ENCODE results near the gene PPM1B.
"Not testable (repeated sequence)": the region's sequence is repeated elsewhere in the genome, so short reads cannot be mapped to it uniquely, and the experiment has no call there.

PPM1B gene

GRCh38 chr2:44168681-44169154, at the start of gene PPM1B:
Gene PPM1B, plus strand, starts transcription at chr2:44168875. Its CDS starts 32,325 bp downstream, at chr2:44201200.
- DNase-seq: no peak

- no peak for DNase-seq
These were observed 48.8 kb upstream of the PPM1B start for GRCh38 chr2:44119878-44120277.

GRCh38 chr2:44120428-44120827, 48.2 kb upstream of the PPM1B start:
- DNase-seq: no peak

DNA sequence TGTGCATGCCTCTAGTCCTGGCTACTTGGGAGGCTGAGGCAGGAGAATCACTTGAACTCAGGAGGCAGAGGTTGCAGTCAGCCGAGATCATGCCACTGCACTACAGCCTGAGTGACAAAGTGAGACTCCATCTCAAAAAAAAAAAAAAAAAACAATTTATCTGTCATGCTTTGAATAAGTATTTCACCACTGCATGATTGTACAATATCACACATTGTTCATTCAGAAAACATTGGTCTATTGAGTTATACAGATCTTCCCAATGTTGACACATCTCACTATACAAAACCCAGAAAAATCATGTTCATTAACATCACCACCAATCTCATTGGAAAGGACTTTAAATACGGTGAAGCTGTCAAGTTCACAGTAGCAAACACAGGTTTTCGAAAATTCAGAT, 46.8 kb upstream of the PPM1B start:
- DNase-seq: no peak

DNA sequence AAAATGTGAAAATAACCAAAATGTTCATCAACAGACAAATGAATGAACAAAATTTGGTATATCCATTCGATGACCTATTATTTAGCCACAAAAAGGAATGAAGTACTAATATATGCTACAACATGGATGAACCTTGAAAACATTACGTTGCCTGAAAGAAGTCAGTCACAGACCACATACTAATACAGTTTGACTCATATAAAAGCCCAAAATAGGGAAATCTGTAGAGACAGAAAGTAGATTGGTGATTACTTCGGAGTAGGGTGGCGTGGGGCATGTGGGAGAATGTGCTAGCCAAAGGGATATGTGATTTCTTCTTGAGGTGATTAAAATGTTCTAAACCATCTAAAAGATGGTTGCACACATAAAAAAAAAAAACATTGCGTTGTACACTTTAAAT, 44.2 kb upstream of the PPM1B start:
- DNase-seq: no peak

DNA sequence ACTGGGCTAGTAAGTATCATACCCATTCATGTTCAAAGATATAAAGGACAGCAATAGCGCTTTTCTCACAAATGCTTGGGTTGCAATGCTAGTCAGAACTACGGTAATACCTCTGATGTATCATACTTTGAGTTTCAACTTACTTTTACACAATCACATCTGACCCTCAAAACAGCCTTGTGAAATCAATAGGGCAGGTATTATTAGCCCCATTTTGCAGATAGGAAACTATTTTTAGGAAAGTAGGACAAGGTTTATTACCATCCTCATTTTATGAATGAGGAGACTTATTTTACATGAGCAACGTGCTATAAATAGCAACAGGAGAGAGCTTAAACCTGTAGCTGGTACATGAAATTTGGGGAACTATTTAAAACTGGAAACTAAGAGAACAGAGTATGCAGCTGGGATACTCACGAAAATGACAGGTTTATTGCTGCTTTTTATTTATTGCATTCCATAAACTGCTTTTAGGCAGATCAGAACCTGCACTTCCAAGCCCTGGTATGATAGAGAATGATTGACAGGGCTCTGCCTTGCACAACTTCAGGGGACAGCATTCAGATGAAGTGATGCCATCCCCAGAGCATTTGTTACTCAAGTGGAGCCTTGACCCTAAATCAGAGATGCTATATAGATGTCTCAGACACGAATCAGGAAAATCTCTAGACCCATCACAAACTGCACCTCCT, 42.4 kb upstream of the PPM1B start:
- DNase-seq: no peak

DNA sequence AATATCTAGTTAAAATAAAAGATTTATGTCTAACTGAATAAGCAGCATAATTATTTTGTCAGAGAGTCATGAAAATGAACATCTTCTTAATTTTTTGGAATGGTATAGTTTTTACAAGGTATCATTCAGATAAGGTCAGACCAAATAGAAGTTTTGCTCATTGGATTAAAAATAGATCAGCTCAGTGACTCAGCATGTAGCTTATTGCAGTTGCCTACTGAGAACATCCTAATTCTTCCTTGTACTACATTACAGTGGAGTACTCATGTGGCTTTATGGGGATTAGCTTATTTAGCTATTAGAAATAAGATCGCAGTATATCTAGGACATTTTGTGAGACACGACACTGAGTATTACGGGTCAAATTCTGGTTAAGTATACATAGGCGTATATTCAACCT, 38.2 kb upstream of the PPM1B start:
- DNase-seq: no peak

DNA sequence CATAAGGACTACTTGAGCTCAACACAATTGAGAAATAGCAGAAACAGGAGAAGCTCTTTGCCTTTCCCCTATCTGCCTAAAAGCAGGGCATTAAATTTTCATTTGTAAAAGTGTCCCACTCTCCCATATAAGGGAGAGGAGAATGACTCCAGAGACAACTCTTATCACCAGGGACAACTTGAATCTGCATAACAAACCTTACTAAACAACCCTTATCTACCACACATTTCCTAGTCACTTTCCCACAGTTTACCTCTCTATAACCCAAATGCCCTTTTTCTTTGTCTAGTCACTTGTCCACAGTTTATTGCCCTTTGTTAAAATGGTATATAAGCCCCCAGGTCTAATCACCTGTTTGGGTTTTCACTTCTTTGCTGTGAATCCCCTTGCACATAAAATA, 37.5 kb upstream of the PPM1B start:
- no peak for DNase-seq

- not testable (repeated sequence) for DNase-seq
These were observed 35.1 kb upstream of the PPM1B start for GRCh38 chr2:44133602-44134001.

DNA sequence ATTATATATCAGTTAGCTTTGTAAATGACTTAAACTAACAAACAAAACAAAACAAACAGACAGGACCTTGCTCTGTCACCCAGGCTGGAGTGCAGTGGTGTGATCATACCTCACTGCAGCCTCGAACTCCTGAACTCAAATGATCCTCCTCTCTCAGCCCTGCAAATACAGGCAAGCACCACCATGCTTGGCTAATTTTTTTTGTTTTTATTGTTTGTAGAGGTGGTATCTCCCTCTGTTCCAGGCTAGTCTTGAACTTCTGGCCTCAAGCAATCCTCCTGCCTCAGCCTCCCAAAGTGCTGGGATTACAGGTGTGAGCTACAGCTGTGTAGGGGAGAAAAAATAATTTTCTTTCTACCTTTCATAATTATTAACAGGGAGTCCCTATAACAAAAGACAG, 33.8 kb upstream of the PPM1B start:
- no peak for DNase-seq

- no peak for DNase-seq
These were observed 33.4 kb upstream of the PPM1B start for GRCh38 chr2:44135296-44135695.

GRCh38 chr2:44135771-44136170, 32.9 kb upstream of the PPM1B start:
- DNase-seq: no peak

GRCh38 chr2:44136252-44136651, 32.4 kb upstream of the PPM1B start:
- DNase-seq: no peak

- no peak for DNase-seq
These were observed 31.6 kb upstream of the PPM1B start for GRCh38 chr2:44137048-44137447.

GRCh38 chr2:44137872-44138551, 30.7 kb upstream of the PPM1B start:
- DNase-seq: no peak

GRCh38 chr2:44139741-44140140, 28.9 kb upstream of the PPM1B start:
- DNase-seq: no peak

- DNase-seq: no peak
These were observed 26.4 kb upstream of the PPM1B start for GRCh38 chr2:44142306-44142705.

GRCh38 chr2:44143701-44144100, 25.0 kb upstream of the PPM1B start:
- DNase-seq: no peak

DNA sequence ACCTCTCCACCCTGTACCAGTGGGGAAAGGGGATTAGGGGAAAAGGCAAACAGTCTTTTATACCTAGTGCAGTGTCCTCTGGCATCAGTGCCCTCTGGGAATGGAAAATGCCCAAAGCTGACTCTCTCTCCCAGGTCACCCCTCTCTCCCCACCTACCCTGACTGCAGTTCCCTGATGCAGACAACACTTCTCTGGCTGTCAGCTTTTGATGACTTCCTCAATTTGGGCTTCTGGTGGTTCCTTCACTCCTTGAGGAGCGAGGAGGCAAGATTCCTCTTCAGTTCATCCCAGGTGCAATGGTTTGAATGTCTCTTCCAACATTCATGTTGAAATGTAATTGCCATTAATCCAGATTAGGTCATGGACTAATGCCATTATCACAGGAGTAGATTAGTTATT, 19.7 kb upstream of the PPM1B start:
- DNase-seq: no peak

DNA sequence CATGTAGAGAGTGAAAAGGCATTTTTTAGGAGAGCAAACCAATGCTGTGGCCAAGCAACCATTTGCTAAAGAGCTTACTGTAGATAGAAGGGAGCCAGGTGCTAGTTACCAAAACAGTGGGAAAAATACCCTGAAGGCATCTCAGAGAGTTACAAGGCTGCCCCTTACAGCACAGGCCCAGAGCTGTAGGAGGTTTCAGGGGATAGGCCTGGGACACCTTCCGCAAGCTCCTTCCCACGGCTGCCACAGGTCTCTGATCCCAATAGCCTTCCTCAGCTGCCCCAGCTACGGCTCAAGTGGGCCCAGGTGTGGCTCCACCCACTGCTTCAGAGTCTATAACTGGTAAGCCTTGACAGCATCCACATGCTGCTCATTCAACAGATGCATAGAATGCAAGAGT, 18.2 kb upstream of the PPM1B start:
- no peak for DNase-seq

- no peak for DNase-seq
These were observed 15.6 kb upstream of the PPM1B start for GRCh38 chr2:44152865-44153669.

GRCh38 chr2:44155666-44156446, 12.8 kb upstream of the PPM1B start:
- no peak for DNase-seq

DNA sequence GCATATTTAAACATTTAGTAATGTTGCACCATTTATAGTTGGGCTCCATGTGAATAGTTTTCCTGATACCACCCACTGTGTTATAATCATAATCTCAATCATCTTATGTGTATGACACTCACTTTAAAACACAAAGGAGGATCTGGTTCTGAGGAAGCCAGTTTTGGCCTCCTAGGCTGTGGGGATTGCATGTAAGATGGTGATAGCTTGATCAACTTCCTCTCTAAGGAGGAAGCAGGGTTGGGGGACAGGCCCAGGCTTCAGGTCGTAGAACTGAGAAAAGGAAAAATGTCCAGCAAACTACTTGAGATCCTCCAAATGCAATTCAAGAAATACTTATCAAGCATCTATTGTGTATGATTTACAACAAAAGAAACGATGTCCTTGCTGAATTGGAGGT, 4.9 kb upstream of the PPM1B start:
- no peak for DNase-seq

All from NCI-H146 (cell line).